Endodermal cell (in vitro differentiated cells): ENCODE data around the gene CELF2. TPM values are rescaled to one million over a fixed set of nuclear protein-coding genes. Genes with fewer than 3 reads are reported as not detected.

Experiments
- DNase-seq: peaks from one replicate; pipeline ENCODE4 v3.0.0-alpha.2; 2017
- H3K27ac ChIP-seq: 2 replicates; pipeline ENCODE4 v1.5.1; 2013; ENCODE audit warnings: mild to moderate bottlenecking, low read depth, low read length, moderate library complexity
- H3K27me3 ChIP-seq: 2 replicates; pipeline ENCODE4 v1.6.1; 2013; ENCODE audit warnings: mild to moderate bottlenecking, low read length, moderate library complexity; ENCODE audit not compliant: insufficient read depth, control insufficient read depth, poor library complexity, severe bottlenecking
- H3K36me3 ChIP-seq: 2 replicates; pipeline ENCODE4 v1.7.0; 2013; ENCODE audit warnings: mild to moderate bottlenecking, low read length, moderate library complexity; ENCODE audit not compliant: control insufficient read depth, insufficient read depth
- H3K4me1 ChIP-seq: one replicate; pipeline ENCODE4 v1.7.0; 2013; ENCODE audit warnings: low read length; ENCODE audit not compliant: control insufficient read depth, insufficient read depth
- H3K4me3 ChIP-seq: 2 replicates; pipeline ENCODE4 v1.5.1; 2013; ENCODE audit warnings: mild to moderate bottlenecking, low read length, moderate library complexity
- H3K9ac ChIP-seq: 2 replicates; pipeline ENCODE4 v1.6.1; 2013; ENCODE audit warnings: mild to moderate bottlenecking, low read length, moderate library complexity; ENCODE audit not compliant: poor library complexity, severe bottlenecking; ENCODE audit errors: extremely low read depth
- H3K9me3 ChIP-seq: 2 replicates; pipeline ENCODE4 v1.6.1; 2013; ENCODE audit warnings: mild to moderate bottlenecking, low read length, moderate library complexity; ENCODE audit not compliant: control insufficient read depth
- H3K27ac Mint-ChIP-seq: 2 replicates; pipeline ENCODE4 v1.8.0; 2020; ENCODE audit warnings: mixed read lengths
- H3K27me3 Mint-ChIP-seq: 2 replicates; pipeline ENCODE4 v1.8.0; 2021; ENCODE audit warnings: mild to moderate bottlenecking, mixed read lengths; ENCODE audit not compliant: insufficient read depth
- H3K36me3 Mint-ChIP-seq: 2 replicates; pipeline ENCODE4 v1.8.0; 2020; ENCODE audit warnings: low read depth, mixed read lengths
- H3K4me1 Mint-ChIP-seq: 2 replicates; pipeline ENCODE4 v1.8.0; 2020; ENCODE audit warnings: mixed read lengths
- H3K4me3 Mint-ChIP-seq: 2 replicates; pipeline ENCODE4 v1.8.0; 2020; ENCODE audit warnings: mild to moderate bottlenecking, moderate library complexity, mixed read lengths
- H3K9me3 Mint-ChIP-seq: 2 replicates; pipeline ENCODE4 v1.8.0; 2020; ENCODE audit warnings: mild to moderate bottlenecking, mixed read lengths
- whole genome bisulfite sequencing, 2 experiments: methylation state at CpG; one replicate each; pipeline versions ENCODE4 v1.1.5 to v1.1.7; 2013; ENCODE audit warnings: missing lambda C conversion rate in 2 of 2, mixed read lengths in 1 of 2; ENCODE audit not compliant: insufficient coverage in 1 of 2, insufficient read length in 1 of 2; 5-methylcytosine and 5-hydroxymethylcytosine counted together
- total RNA-seq, 2 donors: library from RNA; stranded (reverse); fragmentation: NEBNext Ultra II Directional in 1 of 2; extraction: Animal tissue kit (Norgen Biotek cat#: 25700) in 1 of 2; gene quantifications; 2 replicates in 1 of 2; 3 replicates in 1 of 2; pipeline ENCODE4 v1.2.1, GENCODE V29; 2021
- TF ChIP-seq, protein P1 (sequence below): fragments of 200-600 bp; sonication (generic); conservative IDR thresholded peaks from 2 replicates; pipeline ENCODE4 v1.5.0; 2021; ENCODE audit warnings: antibody characterized with exemption, mild to moderate bottlenecking

CELF2 gene
- total RNA-seq, 2 donors from 2014 or later = 79.9 to 96.1 TPM

DNA sequence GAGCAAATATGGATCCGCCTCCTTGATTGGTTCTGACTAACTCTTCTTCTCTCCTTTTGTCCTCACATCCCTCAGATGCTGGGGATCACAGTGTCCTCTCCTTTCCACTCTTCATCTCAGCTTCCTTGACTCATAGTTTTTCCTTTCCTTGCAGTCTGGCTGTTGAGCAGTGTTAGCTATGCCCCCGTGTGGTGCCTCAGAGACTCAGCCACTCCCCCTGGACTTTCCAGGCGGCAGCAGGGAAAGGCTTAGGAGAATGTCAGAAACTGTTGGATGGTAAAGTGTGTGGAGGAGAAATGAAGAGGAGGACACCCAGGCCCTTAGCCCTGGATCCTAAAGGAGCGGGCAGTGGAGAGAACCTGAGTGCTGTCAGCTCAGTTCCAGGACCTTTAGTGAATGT lies 267.5 kb downstream of the CELF2 start:
- Mint-ChIP-seq H3K4me1 (peaks cover 16% of the 10 kb centered on the region), H3K36me3 (peaks cover 47% of the 10 kb centered on the region), H3K9me3 (no peaks in the 10 kb centered on the region), H3K27ac (no peak overlapping the region), H3K27me3 (no peaks in the 10 kb centered on the region), H3K4me3 (no peak overlapping the region)
- peaks cover 69% of the 10 kb centered on the region for H3K36me3 ChIP-seq
- H3K9ac ChIP-seq = no peak overlapping the region
- no peaks in the 10 kb centered on the region for H3K9me3 ChIP-seq
- whole genome bisulfite sequencing, 2 experiments = 80 to 86% methylated on average over 3 to 4 of the region's 4 CpGs
- H3K4me3 ChIP-seq = no peak overlapping the region
- TF ChIP-seq, protein P1, sequence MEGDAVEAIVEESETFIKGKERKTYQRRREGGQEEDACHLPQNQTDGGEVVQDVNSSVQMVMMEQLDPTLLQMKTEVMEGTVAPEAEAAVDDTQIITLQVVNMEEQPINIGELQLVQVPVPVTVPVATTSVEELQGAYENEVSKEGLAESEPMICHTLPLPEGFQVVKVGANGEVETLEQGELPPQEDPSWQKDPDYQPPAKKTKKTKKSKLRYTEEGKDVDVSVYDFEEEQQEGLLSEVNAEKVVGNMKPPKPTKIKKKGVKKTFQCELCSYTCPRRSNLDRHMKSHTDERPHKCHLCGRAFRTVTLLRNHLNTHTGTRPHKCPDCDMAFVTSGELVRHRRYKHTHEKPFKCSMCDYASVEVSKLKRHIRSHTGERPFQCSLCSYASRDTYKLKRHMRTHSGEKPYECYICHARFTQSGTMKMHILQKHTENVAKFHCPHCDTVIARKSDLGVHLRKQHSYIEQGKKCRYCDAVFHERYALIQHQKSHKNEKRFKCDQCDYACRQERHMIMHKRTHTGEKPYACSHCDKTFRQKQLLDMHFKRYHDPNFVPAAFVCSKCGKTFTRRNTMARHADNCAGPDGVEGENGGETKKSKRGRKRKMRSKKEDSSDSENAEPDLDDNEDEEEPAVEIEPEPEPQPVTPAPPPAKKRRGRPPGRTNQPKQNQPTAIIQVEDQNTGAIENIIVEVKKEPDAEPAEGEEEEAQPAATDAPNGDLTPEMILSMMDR = peak; percentile 39
- H3K4me1 ChIP-seq = peaks cover 7% of the 10 kb centered on the region
- no peak overlapping the region for H3K27ac ChIP-seq
- no peaks in the 10 kb centered on the region for H3K27me3 ChIP-seq
- DNase-seq = peak; percentile 41

DNA sequence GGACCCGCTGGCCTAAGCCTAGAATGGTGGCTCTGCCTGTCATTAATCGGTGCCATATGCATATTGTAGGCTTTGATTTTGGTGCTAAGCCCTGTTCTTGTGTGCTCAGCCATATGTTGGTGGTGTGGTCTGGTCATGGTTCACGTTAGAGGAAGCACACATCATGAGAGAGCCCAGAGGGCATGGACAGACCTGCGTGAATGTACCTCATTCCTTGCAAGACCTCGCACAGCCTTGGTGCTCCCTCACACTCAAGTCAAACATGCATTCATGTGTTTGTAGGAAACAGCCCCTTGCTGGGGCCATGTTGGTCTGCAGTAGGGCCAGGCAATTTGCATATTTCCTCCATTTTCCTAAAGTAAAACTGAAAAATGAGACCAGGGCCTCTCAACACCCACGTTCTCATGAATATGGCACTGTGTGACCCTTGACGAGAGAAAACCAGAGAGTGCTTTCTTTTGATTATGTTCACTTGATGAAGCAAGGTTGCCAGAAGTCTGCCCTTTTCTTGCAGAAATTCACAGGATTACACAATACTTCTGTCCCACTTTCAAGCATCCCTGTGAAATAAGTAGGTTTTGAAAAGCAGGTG lies 268.7 kb downstream of the CELF2 start:
- Histone ChIP-seq H3K4me3 (no peak overlapping the region), H3K4me1 (peaks cover 7% of the 10 kb centered on the region), H3K9ac (no peak overlapping the region), H3K36me3 (peaks cover 75% of the 10 kb centered on the region), H3K27ac (no peak overlapping the region), H3K9me3 (no peaks in the 10 kb centered on the region), H3K27me3 (no peaks in the 10 kb centered on the region)
- H3K4me3 Mint-ChIP-seq = no peak overlapping the region
- H3K4me1 Mint-ChIP-seq = peaks cover 10% of the 10 kb centered on the region
- H3K9me3 Mint-ChIP-seq = no peaks in the 10 kb centered on the region
- TF ChIP-seq, protein P1 = no peak
- no peaks in the 10 kb centered on the region for H3K27me3 Mint-ChIP-seq
- WGBS, 2 experiments = 92 to 96% methylated on average over 7 of the region's 7 CpGs
- DNase-seq = no peak
- H3K27ac Mint-ChIP-seq = no peak overlapping the region
- H3K36me3 Mint-ChIP-seq = peaks cover 43% of the 10 kb centered on the region

DNA sequence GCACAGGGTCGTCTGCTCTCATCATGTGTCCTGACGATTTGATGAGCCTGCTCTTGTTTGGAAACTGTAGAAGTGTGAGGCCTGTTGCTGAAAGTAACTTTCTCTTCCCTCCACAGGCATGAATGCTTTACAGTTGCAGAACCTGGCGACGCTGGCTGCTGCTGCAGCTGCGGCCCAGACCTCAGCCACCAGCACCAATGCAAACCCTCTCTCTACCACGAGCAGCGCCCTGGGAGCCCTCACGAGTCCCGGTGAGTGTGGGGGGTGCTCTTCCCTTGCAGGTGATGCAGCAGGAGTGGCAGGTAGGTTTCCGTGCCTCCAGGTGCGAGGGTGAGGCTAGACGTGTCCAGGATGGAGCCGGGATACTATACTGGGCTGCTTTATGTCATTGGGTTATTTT lies 270.6 kb downstream of the CELF2 start:
- H3K27ac ChIP-seq = no peak overlapping the region
- WGBS, 2 experiments = 92 to 95% methylated on average over 7 to 13 of the region's 13 CpGs
- Mint-ChIP-seq H3K4me3 (no peak overlapping the region), H3K27me3 (no peaks in the 10 kb centered on the region), H3K9me3 (no peaks in the 10 kb centered on the region), H3K36me3 (peaks cover 56% of the 10 kb centered on the region), H3K4me1 (no peaks in the 10 kb centered on the region), H3K27ac (no peak overlapping the region)
- no peak overlapping the region for H3K9ac ChIP-seq
- no peaks in the 10 kb centered on the region for H3K9me3 ChIP-seq
- H3K27me3 ChIP-seq = no peaks in the 10 kb centered on the region
- TF ChIP-seq, protein P1 = no peak
- no peaks in the 10 kb centered on the region for H3K4me1 ChIP-seq
- no peak overlapping the region for H3K4me3 ChIP-seq
- H3K36me3 ChIP-seq = peaks cover 74% of the 10 kb centered on the region
- DNase-seq = no peak
